NCI-H1694 treated with DMSO at 0.1 percent for 48 hours (cell line): ENCODE results near the gene GON4L.
A peak's percentile ranks its signal among the peaks of the same experiment; 100 is the strongest.
"Not testable (repeated sequence)": the region's sequence is repeated elsewhere in the genome, so short reads cannot be mapped to it uniquely, and the experiment has no call there.

ENCODE experiments used
- DNase-seq: peaks from one replicate; lab custom pipeline; 2025; lab: John Stamatoyannopoulos, UW

The GON4L gene

DNA sequence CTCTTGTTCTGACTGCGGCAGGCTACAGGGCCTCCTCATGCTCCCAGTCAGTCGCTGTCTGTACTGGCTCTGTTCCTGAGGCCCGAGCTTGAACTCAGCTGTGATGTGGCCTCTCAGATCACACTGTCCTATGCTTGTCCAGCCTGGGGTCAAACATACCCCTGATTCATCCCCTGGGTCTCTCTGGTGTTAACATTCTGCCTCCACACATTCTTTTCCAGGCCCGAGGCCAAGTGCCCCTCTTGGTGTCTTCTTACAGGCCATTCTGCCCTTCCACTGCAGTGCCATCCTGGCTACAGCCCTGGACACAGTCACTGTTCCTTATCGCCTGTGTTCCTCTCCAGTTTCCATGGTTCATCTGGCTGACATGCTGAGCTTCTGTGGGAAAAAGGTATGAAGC lies 108.9 kb downstream of the GON4L start:
- not testable (repeated sequence) for DNase-seq

DNA sequence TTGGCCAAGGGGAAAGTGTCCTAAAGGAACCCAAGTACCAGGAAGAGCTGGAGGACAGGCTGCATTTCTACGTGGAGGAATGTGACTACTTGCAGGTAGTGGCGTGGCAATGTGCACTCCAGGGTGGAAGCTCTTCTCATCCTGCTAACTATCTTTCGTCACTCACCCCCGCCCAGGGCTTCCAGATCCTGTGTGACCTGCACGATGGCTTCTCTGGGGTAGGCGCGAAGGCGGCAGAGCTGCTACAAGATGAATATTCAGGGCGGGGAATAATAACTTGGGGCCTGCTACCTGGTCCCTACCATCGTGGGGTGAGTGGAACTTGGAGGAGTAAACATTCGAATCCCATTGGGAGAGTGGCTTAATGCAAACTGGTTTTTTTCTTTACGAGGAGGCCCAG lies 109.4 kb downstream of the GON4L start:
- DNase-seq: not testable (repeated sequence)

DNA sequence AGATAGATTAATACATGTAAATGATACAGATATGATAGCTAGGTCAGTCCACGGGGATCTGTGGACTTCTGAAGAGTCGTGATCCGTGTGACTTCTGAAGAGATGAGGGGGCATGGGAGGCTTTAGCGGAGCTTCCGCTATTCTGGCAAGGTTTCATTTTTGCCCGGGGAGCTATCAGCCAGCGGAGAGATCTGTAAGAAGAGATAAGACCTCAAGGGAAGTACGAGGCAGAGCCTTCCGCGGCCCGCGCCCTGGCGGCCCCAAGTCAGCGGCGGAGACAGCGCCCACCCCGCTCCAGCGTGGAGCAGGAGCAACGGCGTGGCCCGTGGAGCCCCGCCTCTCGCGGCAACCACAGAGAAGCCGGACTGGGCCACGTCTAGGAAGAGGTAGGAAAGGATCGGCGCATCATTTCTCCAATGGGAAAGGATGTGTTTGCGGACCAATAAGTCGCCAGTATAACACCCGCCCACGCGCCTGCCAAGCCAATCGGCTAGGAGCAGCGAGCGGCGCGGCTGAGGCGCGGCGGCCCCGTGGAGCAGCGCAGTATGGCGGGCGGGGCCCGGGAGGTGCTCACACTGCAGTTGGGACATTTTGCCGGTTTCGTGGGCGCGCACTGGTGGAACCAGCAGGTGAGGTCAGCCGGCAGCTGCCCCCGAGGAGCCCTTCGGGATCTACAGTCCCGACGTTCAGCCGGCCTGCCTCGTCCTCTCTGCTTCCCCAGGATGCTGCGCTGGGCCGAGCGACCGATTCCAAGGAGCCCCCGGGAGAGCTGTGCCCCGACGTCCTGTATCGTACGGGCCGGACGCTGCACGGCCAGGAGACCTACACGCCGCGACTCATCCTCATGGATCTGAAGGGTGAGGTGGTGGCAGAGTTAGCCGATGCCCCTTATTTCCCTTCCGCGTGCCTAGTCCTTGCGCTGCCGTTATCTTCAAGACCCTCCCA lies 111.5 kb downstream of the GON4L start:
- peak; percentile 99 for DNase-seq

DNA sequence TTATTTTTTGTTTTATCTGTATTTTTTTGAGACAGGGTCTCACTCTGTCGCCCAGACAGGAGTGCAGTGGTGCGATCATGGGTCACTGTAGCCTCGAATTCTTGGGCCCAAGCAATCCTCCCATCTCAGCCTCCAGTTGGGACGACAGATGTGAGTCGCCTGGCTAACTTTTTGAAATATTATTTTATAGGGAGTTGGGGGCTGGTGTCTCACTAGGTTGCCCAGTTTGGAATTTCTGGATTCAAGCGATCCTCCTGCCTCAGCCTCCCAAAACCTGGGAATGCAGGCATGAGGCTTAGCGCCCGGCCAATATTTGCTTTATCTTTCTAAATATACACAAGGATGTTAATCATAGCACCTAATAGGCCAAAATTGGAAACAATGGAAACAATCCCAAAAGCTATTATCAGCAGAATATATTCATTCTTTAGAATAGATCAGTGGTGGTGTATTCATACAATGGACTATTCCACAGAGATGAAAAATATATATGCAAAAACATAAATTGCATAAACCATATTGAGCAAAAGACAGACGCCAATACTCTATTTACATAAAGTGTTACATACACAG lies 112.2 kb downstream of the GON4L start:
- no peak for DNase-seq

DNA sequence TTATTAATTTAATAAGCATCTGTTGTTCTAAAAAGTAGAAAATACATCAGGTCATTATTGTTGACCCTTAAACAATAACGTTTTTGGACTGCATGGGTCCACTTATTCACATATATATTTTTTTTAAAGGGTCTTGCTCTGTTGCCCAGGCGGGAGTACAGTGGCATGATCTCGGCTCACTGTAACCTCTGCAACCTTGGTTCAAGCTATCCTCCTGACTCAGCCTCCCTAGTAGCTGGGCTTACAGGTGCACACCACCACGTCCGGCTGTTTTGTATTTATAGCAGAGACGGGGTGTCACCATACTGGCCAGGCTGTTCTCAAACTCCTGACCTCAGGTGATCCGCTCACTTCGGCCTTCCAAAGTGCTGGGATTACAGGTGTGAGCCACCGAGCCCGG lies 115.1 kb downstream of the GON4L start:
- no peak for DNase-seq

DNA sequence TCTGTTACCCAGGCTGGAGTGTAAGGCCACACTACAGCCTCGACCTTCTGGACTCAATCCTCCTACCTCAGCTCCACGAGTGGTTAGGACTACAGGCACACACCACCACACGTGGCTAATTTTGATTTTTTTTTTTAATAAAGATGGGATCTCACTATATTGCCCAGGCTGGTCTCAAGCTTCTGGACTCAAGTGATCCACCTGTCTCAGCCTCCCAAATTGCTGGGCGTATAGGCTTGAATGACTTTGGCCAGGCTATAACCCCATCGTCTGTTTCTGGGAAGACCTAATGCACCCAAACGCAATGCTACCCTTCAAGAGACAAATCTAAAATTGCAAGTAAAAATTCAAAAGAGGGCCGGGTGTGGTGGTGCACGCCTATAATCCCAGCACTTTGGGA lies 116.0 kb downstream of the GON4L start:
- DNase-seq: no peak

DNA sequence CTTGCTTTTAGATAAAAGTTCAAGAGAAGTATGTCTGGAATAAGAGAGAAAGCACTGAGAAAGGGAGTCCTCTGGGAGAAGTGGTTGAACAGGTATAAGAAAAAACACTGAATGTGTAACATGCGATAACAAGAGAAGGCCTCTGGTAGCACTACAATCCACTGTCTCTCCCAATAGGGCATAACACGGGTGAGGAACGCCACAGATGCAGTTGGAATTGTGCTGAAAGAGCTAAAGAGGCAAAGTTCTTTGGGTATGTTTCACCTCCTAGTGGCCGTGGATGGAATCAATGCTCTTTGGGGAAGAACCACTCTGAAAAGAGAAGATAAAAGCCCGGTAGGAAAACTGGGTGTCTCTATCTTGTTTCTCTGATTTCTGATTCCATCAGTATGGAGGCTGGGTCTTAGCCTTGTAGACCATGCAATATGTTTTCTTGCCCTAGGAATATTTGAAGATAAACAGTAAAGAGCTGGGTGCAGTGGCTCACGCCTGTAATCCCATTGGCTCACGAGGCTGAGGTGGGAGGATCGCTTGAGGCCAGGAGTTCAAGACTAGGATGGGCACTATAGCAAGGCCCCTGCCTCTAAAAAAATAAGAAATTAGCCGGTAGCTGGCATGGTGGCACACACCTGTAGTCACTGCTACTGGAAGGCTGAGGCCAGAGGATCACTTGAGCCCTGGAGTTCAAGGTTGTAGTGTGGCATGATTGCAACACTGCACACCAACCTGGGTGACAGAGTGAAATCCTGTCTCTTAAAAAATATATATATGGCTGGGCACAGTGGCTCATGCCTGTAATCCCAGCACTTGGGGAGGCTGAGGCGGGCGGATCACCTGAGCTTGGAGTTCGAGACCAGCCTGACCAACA lies 127.7 kb downstream of the GON4L start:
- DNase-seq: peak; percentile 93

DNA sequence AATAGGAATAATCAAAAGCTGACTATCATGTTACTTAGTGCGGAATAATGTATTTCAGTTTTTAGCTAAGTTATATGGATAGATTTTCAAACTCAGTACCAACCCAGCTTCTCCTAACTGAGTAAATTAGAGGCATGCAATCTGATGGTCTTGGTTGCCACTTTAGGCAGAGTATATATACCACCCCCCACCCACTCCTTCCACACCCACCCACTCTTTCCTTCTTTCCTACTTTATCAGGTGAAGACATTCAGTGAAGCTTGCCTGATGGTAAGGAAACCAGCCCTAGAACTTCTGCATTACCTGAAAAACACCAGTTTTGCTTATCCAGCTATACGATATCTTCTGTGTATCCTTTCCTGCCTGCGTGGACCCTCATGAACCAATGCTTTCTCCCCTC lies 131.9 kb downstream of the GON4L start:
- no peak for DNase-seq

DNA sequence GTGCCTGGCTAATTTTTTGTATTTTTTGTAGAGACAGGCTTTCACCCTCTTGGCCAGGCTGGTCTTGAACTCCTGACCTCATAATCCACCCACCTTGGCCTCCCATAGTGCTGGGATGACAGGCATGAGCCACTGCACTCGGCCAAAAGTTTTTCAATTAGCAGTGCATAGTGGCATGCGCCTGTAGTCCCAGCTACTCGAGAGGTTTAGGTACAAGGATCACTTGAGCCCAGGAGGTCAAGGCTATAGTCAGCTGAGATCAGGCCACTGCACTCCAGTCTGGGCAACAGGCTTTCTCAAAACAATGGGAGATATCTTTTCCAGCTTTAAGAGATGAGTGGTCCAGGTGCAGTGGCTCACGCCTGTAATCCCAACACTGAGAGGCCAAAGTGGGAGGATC lies 137.3 kb downstream of the GON4L start:
- DNase-seq: no peak

DNA sequence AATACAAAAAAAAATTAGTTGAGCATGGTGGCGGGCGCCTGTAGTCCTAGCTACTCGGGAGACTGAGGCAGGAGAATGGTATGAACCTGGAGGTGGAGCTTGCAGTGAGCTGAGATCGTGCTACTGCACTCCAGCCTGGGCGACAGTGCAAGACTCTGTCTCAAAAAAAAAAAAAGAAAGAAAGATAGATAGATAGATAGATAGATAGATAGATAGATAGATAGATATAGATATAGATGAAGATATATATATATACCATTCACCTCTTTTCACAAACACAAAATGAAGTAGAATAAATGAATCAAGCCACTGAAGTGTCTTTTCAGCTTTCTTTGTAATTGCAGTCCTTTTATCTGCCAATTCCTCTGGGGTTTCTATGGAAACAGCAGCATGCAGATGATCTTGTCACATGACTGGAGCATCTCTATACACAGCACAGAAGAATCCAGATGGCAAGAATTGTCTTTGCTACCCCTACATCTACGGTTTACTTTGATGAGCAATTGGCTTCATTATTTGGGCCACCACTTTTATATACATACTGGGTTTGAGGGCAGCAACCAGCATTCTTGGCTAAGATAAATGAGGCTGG lies 138.4 kb downstream of the GON4L start:
- DNase-seq: peak; percentile 27

DNA sequence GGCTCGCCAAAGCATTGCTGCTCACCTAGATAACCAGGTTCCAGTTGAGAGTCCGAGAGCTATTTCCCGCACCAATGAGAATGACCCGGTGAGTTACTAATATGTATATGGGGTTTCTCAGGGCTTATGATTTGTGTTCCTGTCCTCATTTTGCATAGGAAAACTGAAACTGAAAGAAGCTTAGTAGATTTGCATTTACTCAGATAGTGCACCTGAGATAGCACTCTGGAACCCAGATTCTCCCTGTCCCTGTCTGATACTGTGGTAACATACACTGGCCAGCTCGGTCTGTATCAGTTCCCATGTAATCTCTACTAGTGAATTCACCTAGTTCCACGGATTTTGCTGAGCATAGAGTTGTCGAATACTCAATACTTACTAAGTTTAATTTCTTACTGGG lies 140.0 kb downstream of the GON4L start:
- DNase-seq: no peak

DNA sequence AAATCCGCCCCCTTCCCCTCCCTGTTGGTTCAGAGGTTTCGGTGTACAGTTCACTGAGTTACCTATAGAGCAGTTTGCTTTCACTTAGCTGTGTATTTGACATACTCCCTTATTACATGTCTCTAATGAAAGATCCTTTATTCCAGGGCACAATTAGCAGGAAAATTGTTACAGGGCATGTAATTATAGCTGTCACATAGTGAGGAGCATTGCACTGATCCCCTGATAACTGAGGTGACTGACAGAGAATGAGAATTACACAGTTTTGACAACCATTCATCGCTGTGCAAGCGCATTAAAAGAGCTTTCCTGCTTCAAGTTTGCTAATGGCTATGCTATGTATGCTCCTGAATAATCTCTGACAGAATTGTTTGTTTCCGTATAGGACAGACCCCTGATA lies 141.2 kb downstream of the GON4L start:
- no peak for DNase-seq

DNA sequence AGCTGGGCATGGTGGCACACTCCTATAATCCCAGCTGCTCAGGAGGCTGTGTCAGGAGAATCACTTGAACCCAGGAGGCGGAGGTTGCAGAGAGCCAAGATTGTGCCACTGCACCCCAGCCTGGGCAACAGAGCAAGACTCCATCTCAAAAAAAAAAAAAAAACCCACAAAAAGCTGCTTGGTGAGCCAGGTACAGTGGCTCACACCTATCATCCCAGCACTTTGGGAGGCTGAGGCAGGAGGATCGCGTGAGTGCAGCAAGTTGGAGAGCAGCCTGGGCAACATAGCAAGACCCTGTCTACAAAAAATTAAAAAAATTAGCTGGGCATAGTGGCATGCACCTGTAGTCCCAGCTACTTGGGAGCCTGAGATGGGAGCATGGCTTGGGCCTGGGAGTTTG lies 142.0 kb downstream of the GON4L start:
- DNase-seq: not testable (repeated sequence)

DNA sequence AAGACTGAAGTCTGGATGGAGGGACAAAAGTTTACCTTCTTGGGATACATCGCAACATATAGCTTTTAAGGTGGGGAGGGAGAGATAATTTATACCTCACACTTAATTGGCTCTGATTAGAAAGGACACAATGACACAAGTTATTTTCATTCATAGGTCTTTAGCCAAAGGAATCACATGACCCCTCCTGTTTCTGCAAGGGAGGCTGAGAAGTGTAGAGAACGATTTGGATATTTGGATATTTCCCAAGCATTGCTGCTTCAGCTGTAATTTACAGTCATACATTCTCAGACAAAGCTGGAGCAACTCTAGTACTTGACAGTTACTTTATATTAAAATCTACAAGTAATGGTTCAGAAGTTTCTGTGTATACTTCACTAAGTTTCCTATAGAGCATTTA lies 143.9 kb downstream of the GON4L start:
- no peak for DNase-seq

DNA sequence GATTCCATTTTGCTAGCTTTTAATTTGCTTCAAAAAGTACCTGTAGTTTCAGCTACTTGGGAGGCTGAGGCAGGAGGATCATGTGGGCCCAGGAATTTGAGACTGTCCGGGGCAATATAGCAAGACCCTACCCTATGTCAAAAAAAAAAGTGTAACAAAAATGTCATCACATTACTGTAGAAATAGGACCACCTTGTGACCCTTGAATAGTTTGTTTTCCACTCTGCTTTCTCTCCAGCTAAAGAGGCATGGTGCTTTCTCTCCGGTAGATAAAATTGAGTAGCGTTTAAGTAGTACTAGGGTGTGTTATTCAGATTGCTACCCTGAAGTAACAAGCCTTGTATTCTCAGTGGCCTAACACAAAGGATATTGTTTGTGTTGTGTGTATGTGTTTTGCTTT lies 144.4 kb downstream of the GON4L start:
- DNase-seq: not testable (repeated sequence)

DNA sequence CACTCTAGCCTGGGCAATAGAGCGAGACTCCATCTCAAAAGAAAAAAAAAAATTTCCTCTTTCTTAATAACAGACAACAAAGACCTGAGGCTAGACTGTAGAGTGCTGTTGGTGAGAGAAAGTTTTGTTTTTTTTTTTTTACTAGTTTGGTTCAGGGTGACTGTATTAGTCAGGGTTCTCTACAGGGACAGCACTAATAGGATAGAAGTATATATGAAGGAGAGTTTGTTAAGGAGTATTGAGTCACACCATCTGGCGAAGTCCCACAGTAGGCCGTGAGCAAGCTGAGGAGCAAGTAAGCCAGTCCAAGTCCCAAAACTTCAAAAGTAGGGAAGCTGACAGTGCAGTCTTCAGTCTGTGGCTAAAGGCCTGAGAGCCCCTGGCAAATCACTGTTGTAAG lies 145.6 kb downstream of the GON4L start:
- not testable (repeated sequence) for DNase-seq

DNA sequence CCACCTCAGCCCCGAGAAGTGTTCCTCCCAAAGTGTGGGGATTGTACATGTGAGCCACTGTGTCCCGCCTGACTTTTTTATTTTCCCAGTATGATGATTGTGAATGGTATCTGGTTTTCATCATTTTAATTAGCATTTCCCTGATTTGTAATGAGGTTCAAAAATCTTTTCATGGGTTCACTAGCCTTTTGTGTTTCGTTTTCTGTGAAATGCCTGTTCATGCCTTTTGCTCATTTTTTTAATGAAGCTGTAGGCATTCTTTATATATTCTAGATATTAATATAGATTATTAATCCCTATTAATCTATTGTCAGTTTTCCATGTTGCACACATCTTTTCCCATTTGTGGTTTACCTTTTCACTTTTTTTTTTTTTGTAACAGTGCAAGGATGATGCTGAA lies 147.6 kb downstream of the GON4L start:
- no peak for DNase-seq

DNA sequence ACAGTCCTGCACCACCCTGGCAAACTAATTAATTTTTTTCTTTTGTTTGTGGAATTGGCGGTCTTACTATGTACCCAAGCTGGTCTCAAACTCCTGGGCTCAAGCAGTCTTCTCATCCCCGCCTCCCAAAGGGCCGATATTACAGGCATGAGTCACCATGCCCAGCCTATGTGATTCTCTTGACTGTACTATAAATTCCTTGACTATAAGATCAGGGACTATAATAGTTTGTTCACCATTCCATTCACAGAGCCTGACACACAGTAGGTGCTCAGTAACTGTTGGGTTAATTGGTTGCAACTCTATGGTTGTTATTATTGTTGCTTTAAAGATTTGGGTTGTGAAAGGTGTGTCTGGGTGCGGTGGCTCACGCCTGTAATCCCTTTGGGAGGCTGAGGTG lies 150.9 kb downstream of the GON4L start:
- DNase-seq: no peak

DNA sequence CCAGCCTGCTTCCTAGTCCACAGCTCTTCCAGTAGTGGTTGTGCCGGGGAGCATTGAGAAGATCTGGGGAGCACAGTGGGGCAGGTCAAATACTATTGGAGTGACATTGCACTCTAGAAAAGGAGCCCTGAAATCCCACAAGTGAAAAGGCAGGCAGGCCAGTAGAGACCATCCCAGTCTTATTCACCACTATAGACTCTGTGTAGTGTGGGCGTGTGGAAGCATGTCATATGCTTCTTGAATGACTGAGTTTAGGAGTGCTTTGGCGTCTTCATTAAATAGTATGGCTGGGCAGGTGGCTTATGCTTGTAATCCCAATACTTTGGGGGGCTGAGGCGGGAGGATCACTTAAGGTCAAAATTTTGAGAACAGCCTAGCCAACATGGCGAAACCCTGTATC lies 152.6 kb downstream of the GON4L start:
- not testable (repeated sequence) for DNase-seq

DNA sequence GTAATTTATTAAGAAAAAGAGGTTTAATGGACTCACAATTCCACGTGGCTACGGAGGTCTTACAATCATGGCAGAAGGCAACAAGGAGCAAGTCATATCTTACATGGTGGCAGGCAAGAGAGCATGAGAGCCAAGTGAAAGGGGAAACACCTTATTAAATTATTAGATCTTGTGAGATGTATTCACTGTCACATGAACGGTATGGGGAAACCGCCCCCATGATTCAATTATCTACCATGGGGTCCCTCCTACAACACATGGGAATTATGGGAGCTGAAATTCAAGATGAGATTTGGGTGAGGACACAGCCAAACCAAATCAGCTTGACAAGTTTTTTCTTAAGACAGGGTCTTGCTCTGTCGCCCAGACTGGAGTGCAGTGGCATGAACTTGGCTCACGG lies 153.8 kb downstream of the GON4L start:
- no peak for DNase-seq

DNA sequence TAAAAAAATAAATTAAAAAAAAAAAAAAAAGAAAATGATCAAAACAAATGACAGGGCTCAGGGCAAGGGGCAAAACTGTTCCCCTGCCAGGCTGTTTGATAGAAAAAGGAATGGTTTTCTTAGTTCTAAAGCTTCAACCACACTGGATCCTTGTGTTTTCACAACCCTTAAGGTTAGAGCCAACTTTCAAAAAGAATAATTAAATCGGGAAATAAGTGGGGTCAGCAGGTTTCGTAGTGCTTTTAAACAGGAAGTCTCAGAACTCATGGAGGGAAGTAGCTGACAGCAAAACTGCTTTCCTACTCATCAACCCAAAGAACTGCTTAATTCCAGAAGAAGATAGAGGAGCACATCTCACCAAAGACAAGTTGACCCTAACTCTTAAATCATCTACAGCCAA lies 155.3 kb downstream of the GON4L start:
- not testable (repeated sequence) for DNase-seq
